ENCODE data around the gene DMP1. TPM values are rescaled to one million over a fixed set of nuclear protein-coding genes. Genes with fewer than 3 reads are reported as not detected.
"Not testable (repeated sequence)": the region's sequence is repeated elsewhere in the genome, so short reads cannot be mapped to it uniquely, and the experiment has no call there.

The DMP1 gene
- total and polyA plus RNA-seq, 2 donors (not counting 1 experiment from before 2014, with no cell fraction given), result not detected

- H3K27me3 ChIP-seq (replicated peaks in 1 of 4; ENCODE audit: control extremely low read depth in 1 of 4, control insufficient read depth in 3 of 4, insufficient read depth in 4 of 4, low read length in 3 of 4); H3K4me1 Mint-ChIP-seq; POLR2A ChIA-PET; H4K20me1 ChIP-seq (ENCODE audit: control insufficient read depth, insufficient read depth, low read length, poor library complexity, severe bottlenecking); H3K9ac ChIP-seq (ENCODE audit: low read length); intact Hi-C loops (cut with micrococcal nuclease); ATAC-seq (ENCODE audit: low read depth); H3K27me3 Mint-ChIP-seq; H3K27ac ChIP-seq (ENCODE audit: low read length in 2 of 2); H2AFZ ChIP-seq (ENCODE audit: insufficient read depth, low read depth, low read length, poor library complexity, severe bottlenecking); H3K4me3 ChIP-seq (ENCODE audit: control extremely low read depth in 1 of 5, extremely low read depth in 1 of 5, insufficient read depth in 1 of 5, low read depth in 2 of 5, low read length in 4 of 5); CTCF ChIA-PET; H3K27ac Mint-ChIP-seq; H3K36me3 ChIP-seq (replicated peaks in 1 of 2; ENCODE audit: control extremely low read depth in 1 of 2, control insufficient read depth in 1 of 2, extremely low read depth in 1 of 2, insufficient read depth in 2 of 2, low read length in 1 of 2); H3K9me3 Mint-ChIP-seq (ENCODE audit: insufficient read depth); H3K79me2 ChIP-seq (ENCODE audit: control insufficient read depth, insufficient read depth, low read length); H3K4me1 ChIP-seq (ENCODE audit: control insufficient read depth in 2 of 2, insufficient read depth in 2 of 2, low read length in 2 of 2); DNase-seq; H3K4me3 Mint-ChIP-seq; H3K4me2 ChIP-seq (replicated peaks; ENCODE audit: low read depth, low read length, poor library complexity, severe bottlenecking): not testable (repeated sequence)
- 40% methylated on average over 1 of the region's 1 CpG for WGBS (ENCODE audit: insufficient coverage)
- H3K9me3 ChIP-seq (ENCODE audit: control extremely low read depth in 1 of 3, control insufficient read depth in 2 of 3, insufficient read depth in 1 of 3, low read length in 2 of 3), result peaks cover 1 to 17% (median 11%) of the 10 kb centered on the region in 3 donors
Measured at GRCh38 chr4:87692060-87692459, 42.0 kb downstream of the DMP1 start.

DNA sequence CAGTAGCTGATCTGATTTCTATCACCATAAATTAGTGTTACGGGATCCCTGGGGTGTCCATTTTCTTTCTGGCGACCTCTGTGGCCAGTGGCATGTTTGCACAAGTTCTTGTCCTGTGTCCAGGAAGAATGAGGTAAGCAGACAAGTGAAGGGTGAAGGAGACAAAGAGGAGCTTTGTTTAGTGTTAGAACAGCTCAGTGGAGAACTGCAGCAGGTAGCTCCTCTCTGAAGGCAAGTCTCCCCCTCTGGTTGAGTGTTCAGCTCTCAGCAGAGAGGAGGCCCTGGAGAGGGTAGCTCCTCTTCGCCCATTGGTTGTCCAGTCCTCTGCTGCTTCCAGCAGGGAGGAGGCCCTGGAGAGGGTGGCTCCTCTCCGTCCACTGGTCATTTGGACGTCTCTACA lies 47.2 kb downstream of the DMP1 start:
- Mint-ChIP-seq H3K9me3 (ENCODE audit: insufficient read depth) (peaks cover 6% of the 10 kb centered on the region), H3K27me3 (peaks cover 8% of the 10 kb centered on the region), H3K4me1 (no peaks in the 10 kb centered on the region), H3K4me3 (no peak overlapping the region), H3K27ac (no peak overlapping the region)
- Histone ChIP-seq H3K4me3 (ENCODE audit: control extremely low read depth in 1 of 5, extremely low read depth in 1 of 5, insufficient read depth in 1 of 5, low read depth in 2 of 5, low read length in 4 of 5) (no peak overlapping the region), H2AFZ (ENCODE audit: insufficient read depth, low read depth, low read length, poor library complexity, severe bottlenecking) (no peak overlapping the region), H3K9ac (ENCODE audit: low read length) (no peak overlapping the region), H4K20me1 (ENCODE audit: control insufficient read depth, insufficient read depth, low read length, poor library complexity, severe bottlenecking) (no peaks in the 10 kb centered on the region), H3K4me2 (replicated peaks; ENCODE audit: low read depth, low read length, poor library complexity, severe bottlenecking) (no peak overlapping the region), H3K79me2 (ENCODE audit: control insufficient read depth, insufficient read depth, low read length) (no peaks in the 10 kb centered on the region), H3K4me1 (ENCODE audit: control insufficient read depth in 2 of 2, insufficient read depth in 2 of 2, low read length in 2 of 2) (no peaks in the 10 kb centered on the region), H3K9me3 (ENCODE audit: control extremely low read depth in 1 of 3, control insufficient read depth in 2 of 3, insufficient read depth in 1 of 3, low read length in 2 of 3) (peaks cover 3 to 18% (median 5%) of the 10 kb centered on the region in 3 donors), H3K27me3 (replicated peaks in 1 of 4; ENCODE audit: control extremely low read depth in 1 of 4, control insufficient read depth in 3 of 4, insufficient read depth in 4 of 4, low read length in 3 of 4) (no peaks in the 10 kb centered on the region), H3K36me3 (replicated peaks in 1 of 2; ENCODE audit: control extremely low read depth in 1 of 2, control insufficient read depth in 1 of 2, extremely low read depth in 1 of 2, insufficient read depth in 2 of 2, low read length in 1 of 2) (no peaks in the 10 kb centered on the region), H3K27ac (ENCODE audit: low read length in 2 of 2) (no peak overlapping the region)
- WGBS (ENCODE audit: insufficient coverage), result 93% methylated on average over 4 of the region's 5 CpGs
- CTCF ChIA-PET, result interaction anchor here (1.2 kb wide), 1 partner anchor 20 kb away, joined by 5 read pairs; no protein-coding TSS in a partner anchor
- POLR2A ChIA-PET, result no interaction called here
- intact Hi-C loops (cut with micrococcal nuclease), result no loop called here
- no peak for DNase-seq
- TF ChIP-seq, protein P1, sequence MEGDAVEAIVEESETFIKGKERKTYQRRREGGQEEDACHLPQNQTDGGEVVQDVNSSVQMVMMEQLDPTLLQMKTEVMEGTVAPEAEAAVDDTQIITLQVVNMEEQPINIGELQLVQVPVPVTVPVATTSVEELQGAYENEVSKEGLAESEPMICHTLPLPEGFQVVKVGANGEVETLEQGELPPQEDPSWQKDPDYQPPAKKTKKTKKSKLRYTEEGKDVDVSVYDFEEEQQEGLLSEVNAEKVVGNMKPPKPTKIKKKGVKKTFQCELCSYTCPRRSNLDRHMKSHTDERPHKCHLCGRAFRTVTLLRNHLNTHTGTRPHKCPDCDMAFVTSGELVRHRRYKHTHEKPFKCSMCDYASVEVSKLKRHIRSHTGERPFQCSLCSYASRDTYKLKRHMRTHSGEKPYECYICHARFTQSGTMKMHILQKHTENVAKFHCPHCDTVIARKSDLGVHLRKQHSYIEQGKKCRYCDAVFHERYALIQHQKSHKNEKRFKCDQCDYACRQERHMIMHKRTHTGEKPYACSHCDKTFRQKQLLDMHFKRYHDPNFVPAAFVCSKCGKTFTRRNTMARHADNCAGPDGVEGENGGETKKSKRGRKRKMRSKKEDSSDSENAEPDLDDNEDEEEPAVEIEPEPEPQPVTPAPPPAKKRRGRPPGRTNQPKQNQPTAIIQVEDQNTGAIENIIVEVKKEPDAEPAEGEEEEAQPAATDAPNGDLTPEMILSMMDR (IDR thresholded peaks at IDR 0.05), result no peak
- no peak for TF ChIP-seq EZH2 (IDR thresholded peaks at IDR 0.05; ENCODE audit: borderline replicate concordance, insufficient read depth, low read depth, low read length, poor library complexity, severe bottlenecking)
- ATAC-seq (ENCODE audit: low read depth), result no peak

Measured in B cell (primary cell).